Measurements from ENCODE around the gene COX6A2. TPM values are rescaled to one million over a fixed set of nuclear protein-coding genes. Genes with fewer than 3 reads are reported as not detected.

Gene COX6A2
- total RNA-seq, 1 donor from 2014 or later = not detected

- peaks cover 3% of the 10 kb centered on the region for H3K9me3 Mint-ChIP-seq (ENCODE audit: unreplicated experiment)
- H3K27ac Mint-ChIP-seq (ENCODE audit: unreplicated experiment) = no peak overlapping the region
Measured at GRCh38 chr16:31414706-31415105, 13.5 kb downstream of the COX6A2 start.

DNA sequence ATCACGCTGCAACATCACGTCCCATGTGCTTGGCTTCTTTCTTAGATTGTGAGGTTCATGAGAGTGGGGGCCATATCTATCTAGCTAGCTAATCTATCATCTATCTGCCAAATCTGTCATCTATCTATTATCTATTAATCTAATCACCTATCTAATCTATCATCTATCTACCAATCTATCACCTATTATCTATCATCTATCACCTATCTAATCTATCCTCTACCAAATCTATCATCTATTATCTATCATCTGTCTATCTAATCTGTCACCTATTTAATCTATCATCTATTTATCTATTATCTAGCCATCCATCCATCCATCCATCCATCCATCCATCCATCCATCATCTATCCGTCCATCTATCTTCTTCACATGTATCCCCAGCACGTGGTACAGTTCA lies 14.2 kb downstream of the COX6A2 start:
- H3K4me1 Mint-ChIP-seq (ENCODE audit: unreplicated experiment) = no peaks in the 10 kb centered on the region
- H3K9me3 Mint-ChIP-seq (ENCODE audit: unreplicated experiment) = peaks cover 3% of the 10 kb centered on the region
- H3K27ac Mint-ChIP-seq (ENCODE audit: unreplicated experiment) = no peak overlapping the region
- no peak for DNase-seq (ENCODE audit: extremely low spot score, unreplicated experiment)
- no peaks in the 10 kb centered on the region for H3K36me3 Mint-ChIP-seq (ENCODE audit: unreplicated experiment)
- TF ChIP-seq, protein P1, sequence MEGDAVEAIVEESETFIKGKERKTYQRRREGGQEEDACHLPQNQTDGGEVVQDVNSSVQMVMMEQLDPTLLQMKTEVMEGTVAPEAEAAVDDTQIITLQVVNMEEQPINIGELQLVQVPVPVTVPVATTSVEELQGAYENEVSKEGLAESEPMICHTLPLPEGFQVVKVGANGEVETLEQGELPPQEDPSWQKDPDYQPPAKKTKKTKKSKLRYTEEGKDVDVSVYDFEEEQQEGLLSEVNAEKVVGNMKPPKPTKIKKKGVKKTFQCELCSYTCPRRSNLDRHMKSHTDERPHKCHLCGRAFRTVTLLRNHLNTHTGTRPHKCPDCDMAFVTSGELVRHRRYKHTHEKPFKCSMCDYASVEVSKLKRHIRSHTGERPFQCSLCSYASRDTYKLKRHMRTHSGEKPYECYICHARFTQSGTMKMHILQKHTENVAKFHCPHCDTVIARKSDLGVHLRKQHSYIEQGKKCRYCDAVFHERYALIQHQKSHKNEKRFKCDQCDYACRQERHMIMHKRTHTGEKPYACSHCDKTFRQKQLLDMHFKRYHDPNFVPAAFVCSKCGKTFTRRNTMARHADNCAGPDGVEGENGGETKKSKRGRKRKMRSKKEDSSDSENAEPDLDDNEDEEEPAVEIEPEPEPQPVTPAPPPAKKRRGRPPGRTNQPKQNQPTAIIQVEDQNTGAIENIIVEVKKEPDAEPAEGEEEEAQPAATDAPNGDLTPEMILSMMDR (IDR thresholded peaks at IDR 0.05) = no peak
- H3K4me3 Mint-ChIP-seq (ENCODE audit: unreplicated experiment) = no peak overlapping the region
- peaks cover 10% of the 10 kb centered on the region for H3K27me3 Mint-ChIP-seq (ENCODE audit: unreplicated experiment)

More at GRCh38 chr16:31414706-31415105, 13.5 kb downstream of the COX6A2 start:
- Mint-ChIP-seq H3K4me1 (ENCODE audit: unreplicated experiment) (no peaks in the 10 kb centered on the region), H3K27me3 (ENCODE audit: unreplicated experiment) (peaks cover 10% of the 10 kb centered on the region), H3K4me3 (ENCODE audit: unreplicated experiment) (no peak overlapping the region), H3K36me3 (ENCODE audit: unreplicated experiment) (no peaks in the 10 kb centered on the region)
- DNase-seq (ENCODE audit: extremely low spot score, unreplicated experiment) = no peak
- TF ChIP-seq, protein P1 (IDR thresholded peaks at IDR 0.05) = no peak

- H3K27me3 Mint-ChIP-seq (ENCODE audit: unreplicated experiment) = peaks cover 10% of the 10 kb centered on the region
- H3K27ac Mint-ChIP-seq (ENCODE audit: unreplicated experiment) = no peak overlapping the region
- H3K4me1 Mint-ChIP-seq (ENCODE audit: unreplicated experiment) = no peaks in the 10 kb centered on the region
- TF ChIP-seq, protein P1 (IDR thresholded peaks at IDR 0.05) = no peak
- no peaks in the 10 kb centered on the region for H3K36me3 Mint-ChIP-seq (ENCODE audit: unreplicated experiment)
- peaks cover 3% of the 10 kb centered on the region for H3K9me3 Mint-ChIP-seq (ENCODE audit: unreplicated experiment)
- no peak for DNase-seq (ENCODE audit: extremely low spot score, unreplicated experiment)
- H3K4me3 Mint-ChIP-seq (ENCODE audit: unreplicated experiment) = no peak overlapping the region
Measured at GRCh38 chr16:31413381-31413780, 14.8 kb downstream of the COX6A2 start.

GRCh38 chr16:31412750-31413149 lies 15.4 kb downstream of the COX6A2 start:
- H3K4me3 Mint-ChIP-seq (ENCODE audit: unreplicated experiment) = no peak overlapping the region
- TF ChIP-seq, protein P1 (IDR thresholded peaks at IDR 0.05) = no peak
- H3K4me1 Mint-ChIP-seq (ENCODE audit: unreplicated experiment) = no peaks in the 10 kb centered on the region
- no peak overlapping the region for H3K27ac Mint-ChIP-seq (ENCODE audit: unreplicated experiment)
- no peak for DNase-seq (ENCODE audit: extremely low spot score, unreplicated experiment)
- no peaks in the 10 kb centered on the region for H3K9me3 Mint-ChIP-seq (ENCODE audit: unreplicated experiment)
- no peaks in the 10 kb centered on the region for H3K36me3 Mint-ChIP-seq (ENCODE audit: unreplicated experiment)
- H3K27me3 Mint-ChIP-seq (ENCODE audit: unreplicated experiment) = peaks cover 10% of the 10 kb centered on the region

GRCh38 chr16:31411024-31411844 lies 16.9 kb downstream of the COX6A2 start:
- Mint-ChIP-seq H3K4me3 (ENCODE audit: unreplicated experiment) (no peak overlapping the region), H3K27ac (ENCODE audit: unreplicated experiment) (no peak overlapping the region), H3K27me3 (ENCODE audit: unreplicated experiment) (peaks cover 10% of the 10 kb centered on the region), H3K9me3 (ENCODE audit: unreplicated experiment) (no peaks in the 10 kb centered on the region), H3K36me3 (ENCODE audit: unreplicated experiment) (no peaks in the 10 kb centered on the region), H3K4me1 (ENCODE audit: unreplicated experiment) (no peaks in the 10 kb centered on the region)
- DNase-seq (ENCODE audit: extremely low spot score, unreplicated experiment) = no peak
- TF ChIP-seq, protein P1 (IDR thresholded peaks at IDR 0.05) = no peak
